ENCODE measurements around the gene RGS5. TPM values are rescaled to one million over a fixed set of nuclear protein-coding genes. Genes with fewer than 3 reads are reported as not detected.
"Not testable (repeated sequence)": the region's sequence is repeated elsewhere in the genome, so short reads cannot be mapped to it uniquely, and the experiment has no call there.

Gene RGS5
- total RNA-seq, 6 experiments from 2014 or later = 2.6 to 13.3 (median 8.2) TPM

DNA sequence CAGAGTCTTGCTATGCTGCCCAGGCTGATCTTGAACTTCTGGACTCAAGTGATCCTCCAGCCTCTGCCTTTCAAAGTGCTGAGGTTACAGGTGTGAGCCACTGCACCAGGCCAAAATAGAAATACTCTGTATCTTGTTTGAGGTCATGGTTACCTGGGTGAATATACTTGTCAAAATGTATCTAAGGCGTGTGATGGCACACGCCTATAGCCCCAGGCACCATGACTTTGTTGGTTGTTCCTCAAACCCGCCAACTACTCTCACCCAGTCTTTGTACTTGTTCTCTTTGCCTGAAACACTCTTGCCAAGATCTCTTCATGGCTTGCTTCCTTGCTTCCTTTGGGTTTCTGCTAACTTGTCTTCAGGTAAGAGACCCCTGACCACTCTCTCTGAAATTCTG, 38.0 kb upstream of the RGS5 start:
- Histone ChIP-seq H3K4me1 (no peaks in the 10 kb centered on the region), H3K4me3 (no peak overlapping the region), H3K36me3 (no peaks in the 10 kb centered on the region), H3K27ac (no peak overlapping the region), H3K27me3 (no peaks in the 10 kb centered on the region), H3K9me3 (no peaks in the 10 kb centered on the region)
- ATAC-seq (no peak), DNase-seq (no peak)
- WGBS (ENCODE audit: insufficient coverage, low coverage, low lambda C conversion rate, missing lambda C conversion rate) = no CpG with 5 or more reads among the region's 3 CpGs
- intact Hi-C loops (cut with DNase I) = no loop called here
- TF ChIP-seq POLR2A (IDR thresholded peaks at IDR 0.05) = no peak
- TF ChIP-seq, protein P1, sequence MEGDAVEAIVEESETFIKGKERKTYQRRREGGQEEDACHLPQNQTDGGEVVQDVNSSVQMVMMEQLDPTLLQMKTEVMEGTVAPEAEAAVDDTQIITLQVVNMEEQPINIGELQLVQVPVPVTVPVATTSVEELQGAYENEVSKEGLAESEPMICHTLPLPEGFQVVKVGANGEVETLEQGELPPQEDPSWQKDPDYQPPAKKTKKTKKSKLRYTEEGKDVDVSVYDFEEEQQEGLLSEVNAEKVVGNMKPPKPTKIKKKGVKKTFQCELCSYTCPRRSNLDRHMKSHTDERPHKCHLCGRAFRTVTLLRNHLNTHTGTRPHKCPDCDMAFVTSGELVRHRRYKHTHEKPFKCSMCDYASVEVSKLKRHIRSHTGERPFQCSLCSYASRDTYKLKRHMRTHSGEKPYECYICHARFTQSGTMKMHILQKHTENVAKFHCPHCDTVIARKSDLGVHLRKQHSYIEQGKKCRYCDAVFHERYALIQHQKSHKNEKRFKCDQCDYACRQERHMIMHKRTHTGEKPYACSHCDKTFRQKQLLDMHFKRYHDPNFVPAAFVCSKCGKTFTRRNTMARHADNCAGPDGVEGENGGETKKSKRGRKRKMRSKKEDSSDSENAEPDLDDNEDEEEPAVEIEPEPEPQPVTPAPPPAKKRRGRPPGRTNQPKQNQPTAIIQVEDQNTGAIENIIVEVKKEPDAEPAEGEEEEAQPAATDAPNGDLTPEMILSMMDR (IDR thresholded peaks at IDR 0.05) = no peak

- H3K27me3 ChIP-seq; H3K27ac ChIP-seq; H3K36me3 ChIP-seq; intact Hi-C loops (cut with DNase I); ATAC-seq; H3K4me1 ChIP-seq; H3K9me3 ChIP-seq; DNase-seq; H3K4me3 ChIP-seq: not testable (repeated sequence)
- WGBS (ENCODE audit: insufficient coverage, low coverage, low lambda C conversion rate, missing lambda C conversion rate) = 89% methylated on average over 3 of the region's 3 CpGs
Observed at GRCh38 chr1:163233643-163234042, 30.9 kb upstream of the RGS5 start.

- H3K9me3 ChIP-seq = no peaks in the 10 kb centered on the region
- intact Hi-C loops (cut with DNase I) = no loop called here
- WGBS (ENCODE audit: insufficient coverage, low coverage, low lambda C conversion rate, missing lambda C conversion rate) = 33% methylated on average over 2 of the region's 2 CpGs
- H3K36me3 ChIP-seq = no peaks in the 10 kb centered on the region
- no peak overlapping the region for H3K4me3 ChIP-seq
- no peak overlapping the region for H3K27ac ChIP-seq
- ATAC-seq = no peak
- no peak for DNase-seq
- H3K4me1 ChIP-seq = peaks cover 0 to 9% (median 0%) of the 10 kb centered on the region in 4 donors
- no peak for TF ChIP-seq POLR2A (IDR thresholded peaks at IDR 0.05)
- TF ChIP-seq, protein P1 (IDR thresholded peaks at IDR 0.05) = no peak
- no peaks in the 10 kb centered on the region for H3K27me3 ChIP-seq
Observed at GRCh38 chr1:163231385-163231784, 28.7 kb upstream of the RGS5 start.

DNA sequence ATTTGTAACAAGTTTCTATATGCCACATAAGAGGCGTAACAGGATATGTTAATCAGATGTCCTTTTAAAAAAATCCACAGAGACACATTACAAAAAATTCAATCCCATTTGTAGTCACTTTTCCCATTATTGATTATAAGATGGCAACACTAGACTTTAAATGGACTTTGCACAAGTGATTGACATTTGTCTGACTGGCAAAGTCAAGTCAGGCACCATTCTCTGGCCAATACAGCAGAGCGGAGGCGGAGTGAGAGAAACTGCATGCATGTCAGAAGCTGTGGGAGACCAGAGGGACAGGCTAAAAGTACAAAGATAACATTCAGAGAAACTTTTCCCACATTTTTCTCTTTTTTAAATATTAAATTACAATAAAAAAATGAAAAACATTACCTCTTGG, 28.1 kb upstream of the RGS5 start:
- Histone ChIP-seq H3K4me1 (peaks cover 0 to 9% (median 0%) of the 10 kb centered on the region in 4 donors), H3K27me3 (no peaks in the 10 kb centered on the region), H3K27ac (no peak overlapping the region), H3K36me3 (no peaks in the 10 kb centered on the region), H3K4me3 (no peak overlapping the region), H3K9me3 (no peaks in the 10 kb centered on the region)
- DNase-seq = peak in 2 of 3 donors; percentile 18 to 51
- no peak for TF ChIP-seq POLR2A (IDR thresholded peaks at IDR 0.05)
- TF ChIP-seq, protein P1 (IDR thresholded peaks at IDR 0.05) = no peak
- intact Hi-C loops (cut with DNase I) = no loop called here
- peak; percentile 62 to 93 (median 90) for ATAC-seq
- WGBS (ENCODE audit: insufficient coverage, low coverage, low lambda C conversion rate, missing lambda C conversion rate) = 45% methylated on average over 3 of the region's 3 CpGs

- H3K9me3 ChIP-seq; H3K27me3 ChIP-seq; DNase-seq; ATAC-seq; H3K36me3 ChIP-seq; H3K27ac ChIP-seq; intact Hi-C loops (cut with DNase I); H3K4me3 ChIP-seq; H3K4me1 ChIP-seq: not testable (repeated sequence)
- no CpG with 5 or more reads among the region's 3 CpGs for WGBS (ENCODE audit: insufficient coverage, low coverage, low lambda C conversion rate, missing lambda C conversion rate)
Observed at GRCh38 chr1:163228271-163228670, 25.6 kb upstream of the RGS5 start.

GRCh38 chr1:163227126-163227525, 24.4 kb upstream of the RGS5 start:
- H3K4me1 ChIP-seq = peaks cover 0 to 9% (median 0%) of the 10 kb centered on the region in 4 donors
- H3K27me3 ChIP-seq = no peaks in the 10 kb centered on the region
- no peaks in the 10 kb centered on the region for H3K9me3 ChIP-seq
- DNase-seq (no peak), ATAC-seq (no peak)
- no peaks in the 10 kb centered on the region for H3K36me3 ChIP-seq
- intact Hi-C loops (cut with DNase I) = no loop called here
- no peak overlapping the region for H3K4me3 ChIP-seq
- TF ChIP-seq POLR2A (IDR thresholded peaks at IDR 0.05) = no peak
- TF ChIP-seq, protein P1 (IDR thresholded peaks at IDR 0.05) = no peak
- H3K27ac ChIP-seq = no peak overlapping the region
- no CpG with 5 or more reads among the region's 1 CpG for WGBS (ENCODE audit: insufficient coverage, low coverage, low lambda C conversion rate, missing lambda C conversion rate)

All from right lobe of liver (tissue), 6 donors.